Breast epithelium (tissue), 3 donors: Measurements from ENCODE around the gene GUCA1A.
A peak's percentile ranks its signal among the peaks of the same experiment; 100 is the strongest.

Experiments
- POLR2AphosphoS5 ChIP-seq, 3 donors: sonication (generic); formaldehyde crosslinking; IDR thresholded peaks; one replicate each; pipeline ENCODE4 v1.6.1; 2017; ENCODE audit warnings: antibody characterized with exemption in 3 of 3
- TF ChIP-seq, protein P1 (sequence below), 3 donors: fragments of 450-650 bp; IDR thresholded peaks; one replicate each; pipeline ENCODE4 v1.5.1; 2016 to 2017; ENCODE audit warnings: antibody characterized with exemption in 3 of 3, mild to moderate bottlenecking in 3 of 3, moderate library complexity in 3 of 3

GRCh38 chr6:42166444-42167141 is 6.6 kb upstream of the GUCA1A start:
- TF ChIP-seq, protein P1, sequence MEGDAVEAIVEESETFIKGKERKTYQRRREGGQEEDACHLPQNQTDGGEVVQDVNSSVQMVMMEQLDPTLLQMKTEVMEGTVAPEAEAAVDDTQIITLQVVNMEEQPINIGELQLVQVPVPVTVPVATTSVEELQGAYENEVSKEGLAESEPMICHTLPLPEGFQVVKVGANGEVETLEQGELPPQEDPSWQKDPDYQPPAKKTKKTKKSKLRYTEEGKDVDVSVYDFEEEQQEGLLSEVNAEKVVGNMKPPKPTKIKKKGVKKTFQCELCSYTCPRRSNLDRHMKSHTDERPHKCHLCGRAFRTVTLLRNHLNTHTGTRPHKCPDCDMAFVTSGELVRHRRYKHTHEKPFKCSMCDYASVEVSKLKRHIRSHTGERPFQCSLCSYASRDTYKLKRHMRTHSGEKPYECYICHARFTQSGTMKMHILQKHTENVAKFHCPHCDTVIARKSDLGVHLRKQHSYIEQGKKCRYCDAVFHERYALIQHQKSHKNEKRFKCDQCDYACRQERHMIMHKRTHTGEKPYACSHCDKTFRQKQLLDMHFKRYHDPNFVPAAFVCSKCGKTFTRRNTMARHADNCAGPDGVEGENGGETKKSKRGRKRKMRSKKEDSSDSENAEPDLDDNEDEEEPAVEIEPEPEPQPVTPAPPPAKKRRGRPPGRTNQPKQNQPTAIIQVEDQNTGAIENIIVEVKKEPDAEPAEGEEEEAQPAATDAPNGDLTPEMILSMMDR (IDR thresholded peaks at IDR 0.05), result peak; percentile 88 to 94 (median 93)
- TF ChIP-seq POLR2AphosphoS5 (IDR thresholded peaks at IDR 0.05), result no peak
